DOHH2 (cell line): ENCODE measurements around the gene NRXN3.

Source experiments
- H3F3A ChIP-seq: fragments of 200-600 bp; sonication (generic), shearing (Covaris generic); 2 replicates; pipeline ENCODE4 v1.6.0; 2016; ENCODE audit warnings: antibody characterized with exemption, mild to moderate bottlenecking; ENCODE audit not compliant: control insufficient read depth, insufficient read depth
- H3K27ac ChIP-seq: fragments of 200-600 bp; sonication (generic); 2 replicates; pipeline ENCODE4 v1.5.1; 2014; ENCODE audit warnings: low read depth, mild to moderate bottlenecking, low read length, moderate library complexity
- H3K27me3 ChIP-seq: fragments of 200-600 bp; sonication (generic); 2 replicates; pipeline ENCODE4 v1.6.1; 2014; ENCODE audit warnings: mild to moderate bottlenecking, low read length, mixed read lengths; ENCODE audit not compliant: control insufficient read depth
- H3K36me3 ChIP-seq: fragments of 200-600 bp; sonication (generic); 2 replicates; pipeline ENCODE4 v1.6.1; 2014; ENCODE audit warnings: mild to moderate bottlenecking, low read length, moderate library complexity, mixed read lengths; ENCODE audit not compliant: control insufficient read depth
- H3K4me1 ChIP-seq: fragments of 200-600 bp; sonication (generic); 2 replicates; pipeline ENCODE4 v1.6.1; 2014; ENCODE audit warnings: mild to moderate bottlenecking, low read length, mixed read lengths; ENCODE audit not compliant: control insufficient read depth
- H3K4me2 ChIP-seq: fragments of 200-600 bp; sonication (generic); 2 replicates; pipeline ENCODE4 v1.6.0; 2014; ENCODE audit warnings: mild to moderate bottlenecking, low read length, moderate library complexity
- H3K4me3 ChIP-seq: fragments of 200-600 bp; sonication (generic); 2 replicates; pipeline ENCODE4 v1.5.1; 2014; ENCODE audit warnings: mild to moderate bottlenecking, low read length, mixed read lengths
- H3K79me2 ChIP-seq: fragments of 200-600 bp; sonication (generic); 2 replicates; pipeline ENCODE4 v1.6.1; 2014; ENCODE audit warnings: mild to moderate bottlenecking, low read length, mixed read lengths; ENCODE audit not compliant: control insufficient read depth
- H3K9me2 ChIP-seq: fragments of 200-600 bp; sonication (generic); replicated peaks from 2 replicates; pipeline ENCODE4 v1.6.1; 2014; ENCODE audit warnings: mild to moderate bottlenecking, low read length, mixed read lengths; ENCODE audit not compliant: control insufficient read depth
- H3K9me3 ChIP-seq: fragments of 200-600 bp; sonication (generic); 2 replicates; pipeline ENCODE4 v1.6.1; 2014; ENCODE audit warnings: antibody characterized with exemption, low read length, mixed read lengths; ENCODE audit not compliant: control insufficient read depth, insufficient read depth
- H4K20me1 ChIP-seq: fragments of 200-600 bp; sonication (generic); 2 replicates; pipeline ENCODE4 v1.6.0; 2014; ENCODE audit warnings: low read depth, mild to moderate bottlenecking, antibody characterized with exemption, low read length, moderate library complexity; ENCODE audit not compliant: control insufficient read depth, insufficient read depth
- EZH2phosphoT487 ChIP-seq: fragments of 200-600 bp; sonication (generic); IDR thresholded peaks from 2 replicates; pipeline ENCODE4 v1.6.1; 2017; ENCODE audit warnings: borderline replicate concordance, mild to moderate bottlenecking, antibody characterized with exemption, low read length, moderate library complexity, mixed read lengths
- TF ChIP-seq, protein P1 (sequence below): fragments of 200-600 bp; sonication (generic); IDR thresholded peaks from one replicate; pipeline ENCODE4 v1.5.1; 2014; ENCODE audit warnings: antibody characterized with exemption, mild to moderate bottlenecking, low read depth, low read length; ENCODE audit not compliant: poor library complexity, severe bottlenecking

NRXN3 gene

DNA sequence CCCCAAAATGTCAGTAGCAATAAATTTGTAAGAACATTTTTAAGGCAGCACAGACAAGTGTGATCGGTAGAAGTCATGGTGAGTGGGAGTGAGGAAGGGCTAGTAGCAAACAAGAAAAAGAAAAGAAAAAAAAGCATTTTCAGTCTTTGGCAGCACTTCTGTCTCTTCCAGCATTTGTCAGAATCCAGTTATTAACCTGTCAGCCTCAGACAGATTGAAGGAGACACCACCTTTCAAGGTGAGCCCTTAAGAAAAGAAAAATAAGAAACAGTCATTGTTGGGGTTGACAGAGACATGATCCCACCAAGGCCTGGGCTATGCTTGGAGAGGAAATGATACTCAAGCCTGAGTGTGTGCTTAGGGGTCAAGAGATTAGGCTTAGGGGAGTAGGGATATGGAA is 947.4 kb downstream of the NRXN3 start:
- no peak overlapping the region for H3K27ac ChIP-seq

GRCh38 chr14:79118291-79118690 is 948.1 kb downstream of the NRXN3 start:
- Histone ChIP-seq H3K4me1 (no peaks in the 10 kb centered on the region), H3K9me2 (no peaks in the 10 kb centered on the region; the same call in 1 of the 2 replicates), H3K4me2 (no peak overlapping the region), H3K9me3 (no peaks in the 10 kb centered on the region), H3K27ac (no peak overlapping the region), H3K4me3 (no peak overlapping the region), H3K79me2 (no peaks in the 10 kb centered on the region), H3F3A (no peaks in the 10 kb centered on the region), H3K27me3 (no peaks in the 10 kb centered on the region), H4K20me1 (no peaks in the 10 kb centered on the region), H3K36me3 (no peaks in the 10 kb centered on the region)
- no peak for TF ChIP-seq EZH2phosphoT487
- TF ChIP-seq, protein P1, sequence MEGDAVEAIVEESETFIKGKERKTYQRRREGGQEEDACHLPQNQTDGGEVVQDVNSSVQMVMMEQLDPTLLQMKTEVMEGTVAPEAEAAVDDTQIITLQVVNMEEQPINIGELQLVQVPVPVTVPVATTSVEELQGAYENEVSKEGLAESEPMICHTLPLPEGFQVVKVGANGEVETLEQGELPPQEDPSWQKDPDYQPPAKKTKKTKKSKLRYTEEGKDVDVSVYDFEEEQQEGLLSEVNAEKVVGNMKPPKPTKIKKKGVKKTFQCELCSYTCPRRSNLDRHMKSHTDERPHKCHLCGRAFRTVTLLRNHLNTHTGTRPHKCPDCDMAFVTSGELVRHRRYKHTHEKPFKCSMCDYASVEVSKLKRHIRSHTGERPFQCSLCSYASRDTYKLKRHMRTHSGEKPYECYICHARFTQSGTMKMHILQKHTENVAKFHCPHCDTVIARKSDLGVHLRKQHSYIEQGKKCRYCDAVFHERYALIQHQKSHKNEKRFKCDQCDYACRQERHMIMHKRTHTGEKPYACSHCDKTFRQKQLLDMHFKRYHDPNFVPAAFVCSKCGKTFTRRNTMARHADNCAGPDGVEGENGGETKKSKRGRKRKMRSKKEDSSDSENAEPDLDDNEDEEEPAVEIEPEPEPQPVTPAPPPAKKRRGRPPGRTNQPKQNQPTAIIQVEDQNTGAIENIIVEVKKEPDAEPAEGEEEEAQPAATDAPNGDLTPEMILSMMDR, result no peak

More for the DNA sequence above, 947.4 kb downstream of the NRXN3 start:
- Histone ChIP-seq H3K79me2 (no peaks in the 10 kb centered on the region), H3K27me3 (no peaks in the 10 kb centered on the region), H4K20me1 (no peaks in the 10 kb centered on the region), H3K4me3 (no peak overlapping the region), H3F3A (no peaks in the 10 kb centered on the region), H3K4me2 (no peak overlapping the region), H3K9me3 (no peaks in the 10 kb centered on the region), H3K9me2 (no peaks in the 10 kb centered on the region; the same call in 1 of the 2 replicates), H3K36me3 (no peaks in the 10 kb centered on the region), H3K4me1 (no peaks in the 10 kb centered on the region)
- no peak for TF ChIP-seq EZH2phosphoT487
- TF ChIP-seq, protein P1, result no peak

DNA sequence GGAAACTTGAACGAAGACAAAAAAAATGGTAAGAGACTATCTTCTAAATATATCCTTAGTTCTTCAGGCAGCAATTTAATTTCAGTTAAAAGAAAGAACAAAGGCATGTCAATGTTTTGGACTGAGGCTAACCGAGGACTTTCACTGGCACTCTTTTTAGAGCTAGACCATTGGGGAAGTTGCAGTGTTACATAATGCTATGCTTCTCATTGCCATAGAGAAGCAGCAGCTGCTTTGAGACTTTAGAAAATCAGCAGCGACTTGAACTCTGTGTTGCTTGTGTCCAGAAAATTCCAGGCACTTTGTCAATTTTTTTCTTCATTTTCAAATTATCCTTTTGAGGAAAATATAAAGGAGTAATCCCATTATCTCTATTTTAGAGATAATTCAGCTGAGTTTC is 964.2 kb downstream of the NRXN3 start:
- Histone ChIP-seq H3K4me2 (no peak overlapping the region), H3K9me2 (no peaks in the 10 kb centered on the region), H3K9me3 (no peaks in the 10 kb centered on the region; the same call in 1 of the 2 replicates), H3F3A (no peaks in the 10 kb centered on the region), H3K4me1 (no peaks in the 10 kb centered on the region), H4K20me1 (no peaks in the 10 kb centered on the region), H3K36me3 (no peaks in the 10 kb centered on the region), H3K4me3 (no peak overlapping the region), H3K79me2 (no peaks in the 10 kb centered on the region), H3K27ac (no peak overlapping the region), H3K27me3 (no peaks in the 10 kb centered on the region)
- no peak for TF ChIP-seq EZH2phosphoT487
- TF ChIP-seq, protein P1, result no peak
